ENCODE measurements around the gene ARL8A. TPM values are rescaled to one million over a fixed set of nuclear protein-coding genes. Genes with fewer than 3 reads are reported as not detected.

Gene ARL8A
- polyA plus RNA-seq, 1 experiment, result 58.0 TPM

GRCh38 chr1:202151045-202151444 is 6.5 kb upstream of the ARL8A start:
- H3K27ac ChIP-seq (ENCODE audit: low read depth, low read length), result no peak overlapping the region
- H3K27me3 ChIP-seq (ENCODE audit: control insufficient read depth, insufficient read depth, low read length), result peaks cover 9% of the 10 kb centered on the region
- H3K9me3 ChIP-seq (ENCODE audit: control insufficient read depth, insufficient read depth, low read length), result no peaks in the 10 kb centered on the region
- DNase-seq (ENCODE audit: low read depth, low spot score), result no peak
- no peak overlapping the region for H3K4me3 ChIP-seq (ENCODE audit: low read depth, low read length)
- no peak for TF ChIP-seq CTCF (IDR thresholded peaks at IDR 0.05; ENCODE audit: low read depth, low read length)
- CTCF ChIA-PET, result interaction anchor here (1.1 kb wide), 1 partner anchor 15 kb away, joined by 3 read pairs; no protein-coding TSS in a partner anchor
- POLR2A ChIA-PET, result no interaction called here

GRCh38 chr1:202150602-202151001 is 6.1 kb upstream of the ARL8A start:
- no peak for TF ChIP-seq CTCF (IDR thresholded peaks at IDR 0.05; ENCODE audit: low read depth, low read length)

GRCh38 chr1:202150187-202150586 is 5.7 kb upstream of the ARL8A start:
- H3K9me3 ChIP-seq (ENCODE audit: control insufficient read depth, insufficient read depth, low read length), result no peaks in the 10 kb centered on the region
- CTCF ChIA-PET, result no interaction called here
- POLR2A ChIA-PET, result no interaction called here

More at GRCh38 chr1:202150602-202151001, 6.1 kb upstream of the ARL8A start:
- H3K9me3 ChIP-seq (ENCODE audit: control insufficient read depth, insufficient read depth, low read length), result no peaks in the 10 kb centered on the region
- ChIA-PET POLR2A (no interaction called here), CTCF (interaction anchor here (1.1 kb wide), 1 partner anchor 15 kb away, joined by 3 read pairs; no protein-coding TSS in a partner anchor)
- DNase-seq (ENCODE audit: low read depth, low spot score), result no peak
- H3K27ac ChIP-seq (ENCODE audit: low read depth, low read length), result no peak overlapping the region
- H3K27me3 ChIP-seq (ENCODE audit: control insufficient read depth, insufficient read depth, low read length), result peaks cover 9% of the 10 kb centered on the region
- no peak overlapping the region for H3K4me3 ChIP-seq (ENCODE audit: low read depth, low read length)

GRCh38 chr1:202149566-202149965 is 5.0 kb upstream of the ARL8A start:
- H3K27ac ChIP-seq (ENCODE audit: low read depth, low read length), result no peak overlapping the region
- H3K27me3 ChIP-seq (ENCODE audit: control insufficient read depth, insufficient read depth, low read length), result peaks cover 7% of the 10 kb centered on the region
- no peak overlapping the region for H3K4me3 ChIP-seq (ENCODE audit: low read depth, low read length)
- no peak for TF ChIP-seq CTCF (IDR thresholded peaks at IDR 0.05; ENCODE audit: low read depth, low read length)
- DNase-seq (ENCODE audit: low read depth, low spot score), result no peak
- H3K9me3 ChIP-seq (ENCODE audit: control insufficient read depth, insufficient read depth, low read length), result no peaks in the 10 kb centered on the region
- ChIA-PET POLR2A (no interaction called here), CTCF (no interaction called here)

More at GRCh38 chr1:202150187-202150586, 5.7 kb upstream of the ARL8A start:
- no peak for TF ChIP-seq CTCF (IDR thresholded peaks at IDR 0.05; ENCODE audit: low read depth, low read length)
- DNase-seq (ENCODE audit: low read depth, low spot score), result no peak
- H3K4me3 ChIP-seq (ENCODE audit: low read depth, low read length), result no peak overlapping the region
- peaks cover 9% of the 10 kb centered on the region for H3K27me3 ChIP-seq (ENCODE audit: control insufficient read depth, insufficient read depth, low read length)
- no peak overlapping the region for H3K27ac ChIP-seq (ENCODE audit: low read depth, low read length)

- CTCF ChIA-PET, result interaction anchor here (0.6 to 1.5 kb wide), 2 partner anchors 13 to 150 kb away, joined by 3 to 4 read pairs; no protein-coding TSS in a partner anchor
- peaks cover 3% of the 10 kb centered on the region for H3K27me3 ChIP-seq (ENCODE audit: control insufficient read depth, insufficient read depth, low read length)
- H3K4me3 ChIP-seq (ENCODE audit: low read depth, low read length), result no peak overlapping the region
- TF ChIP-seq CTCF (IDR thresholded peaks at IDR 0.05; ENCODE audit: low read depth, low read length), result no peak
- POLR2A ChIA-PET, result no interaction called here
- H3K27ac ChIP-seq (ENCODE audit: low read depth, low read length), result no peak overlapping the region
- peaks cover 4% of the 10 kb centered on the region; the same call in 1 of the 2 replicates for H3K9me3 ChIP-seq (ENCODE audit: control insufficient read depth, insufficient read depth, low read length)
- no peak for DNase-seq (ENCODE audit: low read depth, low spot score)
Observed at GRCh38 chr1:202148391-202148790, 3.9 kb upstream of the ARL8A start.

Measured in AG04450 (cell line).